Stimulated activated CD4-positive, alpha-beta T cell treated with anti-CD3 and anti-CD28 coated beads, Interleukin-12 subunit alpha, Interleukin-12 subunit beta, amount 100 ng/mL, for 48 hours (primary cell): ENCODE data around the gene THSD4.
"Not testable (repeated sequence)": the region's sequence is repeated elsewhere in the genome, so short reads cannot be mapped to it uniquely, and the experiment has no call there.

Source experiments
- DNase-seq, 3 donors: peaks; one replicate each; pipeline ENCODE4 v3.0.0-alpha.2; 2020; ENCODE audit warnings: low read depth in 2 of 3, low spot score in 1 of 3

The THSD4 gene

DNA sequence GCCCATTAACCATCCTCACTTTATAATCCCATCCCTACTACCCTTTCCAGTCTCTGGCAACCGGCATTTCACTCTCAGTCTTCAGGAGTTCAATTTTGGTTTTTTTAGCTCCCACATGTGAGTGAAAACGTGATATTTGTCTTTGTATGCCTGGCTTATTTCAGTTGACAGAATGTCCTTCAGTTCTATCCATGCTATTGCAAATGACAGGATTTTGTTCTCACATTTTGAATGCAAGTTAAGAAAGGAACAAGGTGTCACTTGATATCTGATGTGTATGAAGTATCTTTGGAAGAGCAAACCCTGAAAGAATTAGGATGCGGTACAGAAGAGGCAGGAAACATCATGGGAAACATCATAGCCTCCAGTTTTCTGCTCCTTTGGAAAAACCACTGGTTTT, 298.1 kb downstream of the THSD4 start:
- no peak for DNase-seq

GRCh38 chr15:71414853-71415252, 299.6 kb downstream of the THSD4 start:
- no peak for DNase-seq

GRCh38 chr15:71422530-71423259, 307.4 kb downstream of the THSD4 start:
- DNase-seq: no peak

DNA sequence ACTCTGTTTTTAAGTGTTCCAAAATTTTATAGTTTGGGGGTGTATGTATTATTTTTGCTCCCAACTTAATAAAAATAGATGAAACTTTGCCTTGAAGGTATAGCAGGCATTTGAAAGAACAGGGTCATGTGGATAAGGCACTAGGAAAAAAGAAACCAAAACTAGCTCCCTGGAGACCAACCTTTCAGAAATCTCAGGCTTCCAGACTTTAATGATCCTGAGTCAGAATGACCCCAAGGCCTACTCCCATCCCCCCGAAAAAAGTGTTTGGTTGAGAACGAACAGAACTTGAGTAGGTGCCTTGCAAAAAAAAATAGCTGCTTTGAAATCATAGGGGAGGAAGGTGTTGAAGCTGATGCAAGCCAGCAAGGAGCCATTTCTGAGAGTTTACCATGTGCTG, 309.5 kb downstream of the THSD4 start:
- DNase-seq: no peak

- no peak for DNase-seq
These were observed 310.1 kb downstream of the THSD4 start for GRCh38 chr15:71425388-71425787.

DNA sequence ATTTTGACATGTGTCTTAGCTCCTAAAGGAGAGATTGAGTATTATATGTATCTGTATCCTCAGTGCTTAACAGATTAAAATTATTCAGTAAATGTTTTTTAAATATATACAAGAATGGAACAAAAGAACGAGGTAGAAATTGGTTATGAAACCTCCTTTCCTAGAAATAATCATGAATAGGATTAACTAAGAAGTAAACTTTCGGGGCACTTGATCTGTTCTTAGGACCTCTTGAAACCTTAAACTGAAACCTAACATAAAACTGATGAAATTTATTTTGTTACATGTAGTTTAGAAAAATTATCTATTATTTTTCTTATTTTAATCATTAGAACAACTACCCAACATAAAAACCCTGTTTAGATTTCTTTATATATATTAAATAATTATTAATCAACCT, 311.5 kb downstream of the THSD4 start:
- DNase-seq: no peak

- DNase-seq: no peak
These were observed 315.5 kb downstream of the THSD4 start for GRCh38 chr15:71430782-71431181.

DNA sequence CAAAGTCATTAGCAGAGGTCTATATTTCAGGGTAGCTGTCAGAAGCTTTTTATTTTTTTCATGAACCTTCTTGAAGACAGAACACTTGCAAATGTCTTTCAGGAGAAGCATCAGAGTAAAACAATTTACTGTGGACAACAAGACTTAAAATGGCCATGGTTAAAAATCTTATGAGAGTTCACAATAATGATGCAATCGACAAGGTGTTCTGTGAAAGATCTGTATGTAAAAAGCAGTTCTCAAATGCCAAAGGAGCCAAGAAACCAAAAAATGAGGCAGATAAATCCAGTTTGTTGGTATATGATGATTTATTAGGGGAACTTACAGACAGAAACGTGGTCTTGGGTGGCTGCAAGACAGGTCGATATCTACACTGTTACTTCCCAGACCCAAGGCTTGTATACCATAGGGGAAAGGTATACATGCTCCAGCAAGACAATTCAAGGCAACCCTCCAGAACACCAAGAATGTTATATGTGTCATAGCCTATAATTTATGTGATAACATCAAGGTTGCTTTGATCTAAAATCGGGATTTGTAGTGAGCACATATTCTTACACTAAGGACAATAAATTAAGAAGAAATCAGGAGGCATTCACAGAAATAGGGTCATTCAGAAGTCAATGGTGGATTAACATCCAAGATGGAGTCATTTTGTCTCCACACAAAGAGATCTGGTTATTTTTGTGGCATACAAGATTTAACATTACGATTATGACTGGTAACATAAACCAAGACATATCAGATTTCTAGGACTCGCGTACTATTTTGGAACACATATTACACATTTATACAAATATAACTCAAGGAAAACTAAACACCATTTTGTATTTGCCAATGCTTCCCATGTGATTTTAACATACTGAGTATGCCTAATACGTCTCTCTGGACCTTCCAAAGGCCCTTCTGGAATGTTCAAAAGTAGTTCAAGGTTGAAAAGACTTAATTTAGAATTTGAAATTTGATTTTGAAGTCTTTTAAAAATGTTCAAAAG, 316.4 kb downstream of the THSD4 start:
- no peak for DNase-seq

DNA sequence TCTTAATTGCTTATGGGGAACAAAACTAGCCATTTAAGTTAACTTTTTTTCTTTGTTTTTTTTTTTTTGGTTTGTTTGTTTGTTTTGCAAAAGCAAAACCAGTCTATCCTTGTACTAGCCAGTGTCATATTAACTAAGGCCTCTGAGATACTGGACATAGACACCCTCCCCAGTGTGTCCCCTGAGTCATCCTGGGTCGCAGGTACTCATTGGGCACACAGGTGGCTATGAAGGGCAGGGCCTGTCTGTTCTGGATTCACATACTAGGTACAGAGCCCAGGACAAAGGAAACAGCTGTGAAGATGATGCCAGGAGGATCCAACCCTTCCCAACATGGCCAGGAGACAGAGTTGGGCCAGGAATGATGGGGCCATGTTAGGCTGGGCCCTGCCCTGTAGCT, 318.1 kb downstream of the THSD4 start:
- DNase-seq: no peak

DNA sequence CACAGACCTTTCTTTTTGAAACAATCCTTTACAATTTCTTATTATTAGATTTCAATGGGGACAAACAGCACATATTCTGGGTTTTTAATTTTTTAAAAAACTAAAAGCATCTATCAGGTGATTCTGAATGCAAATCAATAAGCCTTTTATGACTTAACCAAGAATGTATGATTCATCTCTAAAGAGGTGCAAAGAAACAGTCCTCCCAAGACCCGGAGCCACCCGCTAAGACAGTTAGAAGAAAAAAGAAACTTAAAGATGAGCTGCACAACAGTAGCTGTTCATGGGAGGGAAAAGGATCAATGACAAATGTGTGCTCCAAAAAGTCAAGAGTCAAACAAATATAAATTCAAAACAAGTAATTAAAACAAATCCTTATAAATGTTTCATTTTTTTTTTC, 319.5 kb downstream of the THSD4 start:
- no peak for DNase-seq

- DNase-seq: no peak
These were observed 320.3 kb downstream of the THSD4 start for GRCh38 chr15:71435552-71435951.

- no peak for DNase-seq
These were observed 321.6 kb downstream of the THSD4 start for GRCh38 chr15:71436854-71437253.

- DNase-seq: no peak
These were observed 322.1 kb downstream of the THSD4 start for GRCh38 chr15:71437404-71437803.

GRCh38 chr15:71437919-71438318, 322.6 kb downstream of the THSD4 start:
- DNase-seq: no peak

DNA sequence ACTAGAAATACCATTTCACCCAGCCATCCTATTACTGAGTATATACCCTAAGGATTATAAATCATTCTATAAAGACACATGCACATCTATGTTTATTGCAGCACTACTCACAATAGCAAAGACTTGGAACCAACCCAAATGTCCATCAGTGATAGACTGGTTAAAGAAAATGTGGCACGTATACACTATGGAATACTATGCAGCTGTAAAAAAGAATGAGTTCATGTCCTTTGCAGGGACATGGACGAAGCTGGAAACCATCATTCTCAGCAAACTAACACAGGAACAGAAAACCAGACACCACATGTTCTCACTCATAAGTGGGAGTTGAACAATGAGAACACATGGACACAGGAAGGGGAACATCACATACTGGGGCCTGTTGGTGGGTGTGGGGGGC, 324.2 kb downstream of the THSD4 start:
- DNase-seq: not testable (repeated sequence)

- DNase-seq: no peak
These were observed 325.3 kb downstream of the THSD4 start for GRCh38 chr15:71440489-71441110.

- DNase-seq: peak in 2 of 3 donors; percentile 6 to 49
These were observed 328.3 kb downstream of the THSD4 start for GRCh38 chr15:71443538-71443937.

DNA sequence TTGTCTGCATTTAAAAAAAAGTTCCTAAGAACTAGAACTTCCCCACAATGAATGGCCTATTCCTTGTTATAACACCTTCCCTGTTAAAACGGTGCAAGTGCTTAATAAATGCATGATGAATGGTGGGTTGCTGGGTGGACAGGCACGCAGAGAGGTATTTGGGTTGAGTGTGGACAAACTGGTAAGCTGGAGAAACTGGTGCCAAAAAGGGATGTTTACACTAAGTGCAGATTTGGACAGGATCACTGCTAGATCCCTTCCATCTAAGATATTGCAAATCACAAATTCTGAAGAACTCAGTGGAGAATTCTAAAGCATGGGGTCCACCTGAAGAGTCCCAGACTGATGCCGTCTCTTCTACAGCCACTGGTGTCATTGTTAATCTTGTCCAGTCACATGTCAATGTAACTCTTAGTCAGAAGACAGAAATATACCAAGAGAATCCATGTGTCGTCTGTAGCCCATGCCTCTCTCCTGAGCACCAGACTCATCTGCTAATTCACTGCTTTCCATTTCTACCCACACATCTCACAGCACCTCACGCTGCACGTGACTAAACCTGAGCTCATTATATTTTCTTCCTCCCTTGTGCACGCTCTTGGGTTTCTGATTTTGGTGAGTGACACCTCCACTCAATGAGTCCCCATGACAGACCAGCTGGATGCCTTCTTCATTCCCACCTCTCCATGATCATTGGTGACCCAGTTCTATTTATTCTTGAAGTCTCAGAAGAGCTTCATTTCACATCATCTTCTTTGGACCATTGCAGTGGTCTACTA, 328.9 kb downstream of the THSD4 start:
- DNase-seq: no peak

- DNase-seq: no peak
These were observed 329.8 kb downstream of the THSD4 start for GRCh38 chr15:71444866-71445590.
